ENCODE measurements around the gene TTPAL.
"Not testable (repeated sequence)": the region's sequence is repeated elsewhere in the genome, so short reads cannot be mapped to it uniquely, and the experiment has no call there.

Gene TTPAL

DNA sequence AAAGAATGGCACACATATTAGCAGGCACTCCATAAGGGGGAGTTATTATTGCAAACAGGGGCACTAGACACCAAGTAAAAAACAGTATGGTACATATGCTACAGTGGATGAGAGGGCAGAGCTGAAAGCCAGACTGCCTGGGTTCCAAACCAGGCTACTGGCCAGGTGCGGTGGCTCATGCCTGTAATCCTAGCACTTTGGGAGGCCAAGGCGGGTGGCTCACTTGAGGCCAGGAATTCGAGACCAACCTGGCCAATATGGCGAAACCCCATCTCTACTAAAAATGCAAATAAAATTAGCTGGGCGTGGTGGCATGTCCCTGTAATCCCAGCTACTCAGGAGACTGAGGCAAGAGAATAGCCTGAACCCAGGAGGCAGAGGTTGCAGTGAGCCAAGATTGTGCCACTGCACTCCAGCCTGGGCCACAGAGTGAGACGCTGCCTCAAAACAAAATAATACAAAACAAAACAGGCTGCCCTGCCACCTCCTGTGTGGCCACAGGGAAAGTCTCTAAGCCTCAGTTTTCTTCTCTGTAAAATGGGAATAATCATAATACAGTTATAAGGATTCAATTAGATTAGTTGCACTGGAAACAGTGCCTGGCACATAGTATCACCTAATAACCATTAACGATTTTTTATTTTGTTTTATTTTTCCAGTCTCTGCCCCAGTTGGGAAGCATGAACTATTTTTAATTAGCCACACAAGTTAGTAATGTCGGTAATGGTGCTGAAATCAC is 7.5 kb upstream of the TTPAL start:
- DNase-seq (ENCODE audit: low spot score), result no peak

DNA sequence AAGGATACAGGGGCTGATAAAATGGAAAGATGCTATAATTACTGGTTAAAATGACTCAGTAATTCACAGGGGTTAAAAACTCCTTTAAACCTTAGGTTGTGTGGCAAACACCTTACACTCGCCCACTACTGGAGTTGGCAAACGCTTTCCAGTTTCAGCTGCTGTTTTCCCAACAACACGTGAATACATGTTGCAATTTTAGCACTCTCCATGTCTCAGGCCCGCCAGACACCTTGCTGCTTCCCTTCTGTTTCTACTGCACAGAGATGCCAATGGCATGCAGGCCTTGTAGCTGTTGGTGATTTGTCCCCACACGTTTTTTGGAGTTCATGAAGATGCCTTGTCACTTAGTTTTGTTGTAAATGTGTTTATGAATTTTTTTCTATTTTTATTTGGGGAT is 5.3 kb upstream of the TTPAL start:
- DNase-seq (ENCODE audit: low spot score), result no peak

DNA sequence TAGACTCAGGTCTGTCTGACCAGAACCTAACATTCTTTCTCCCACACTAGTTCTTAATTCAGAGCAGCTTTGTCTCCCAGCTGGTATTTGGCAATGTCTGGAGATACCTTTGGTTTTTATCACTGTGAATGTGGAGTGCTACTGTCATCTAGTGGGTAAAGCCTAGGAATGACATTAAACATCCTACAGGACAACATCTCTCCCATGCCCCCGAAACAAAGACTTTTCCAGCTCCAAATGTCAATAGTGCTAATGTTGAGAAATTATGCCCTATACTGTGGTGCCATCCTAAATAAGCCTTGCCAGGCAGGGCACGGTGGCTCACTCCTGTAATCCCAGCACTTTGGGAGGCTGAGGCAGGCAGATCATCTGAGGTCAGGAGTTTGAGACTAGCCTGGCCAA is 4.2 kb upstream of the TTPAL start:
- DNase-seq (ENCODE audit: low spot score), result peak; percentile 27

DNA sequence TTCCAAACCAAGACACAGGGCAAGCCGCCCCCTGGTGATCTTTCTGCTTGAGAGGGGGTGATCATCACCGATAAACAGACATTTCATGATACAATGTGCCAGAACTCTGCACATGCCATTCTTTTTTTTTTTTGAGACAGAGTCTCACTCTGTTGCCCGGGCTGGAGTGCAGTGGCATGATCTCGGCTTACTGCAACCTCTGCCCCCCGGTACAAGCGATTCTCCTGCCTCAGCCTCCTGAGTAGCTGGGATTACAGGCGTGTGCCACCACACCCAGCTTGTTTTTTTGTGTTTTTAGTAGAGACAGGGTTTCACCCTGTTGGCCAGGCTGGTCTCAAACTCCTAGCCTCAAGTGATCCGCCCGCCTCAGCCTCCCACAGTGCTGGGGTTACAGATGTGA is 3.4 kb upstream of the TTPAL start:
- DNase-seq (ENCODE audit: low spot score), result not testable (repeated sequence)

DNA sequence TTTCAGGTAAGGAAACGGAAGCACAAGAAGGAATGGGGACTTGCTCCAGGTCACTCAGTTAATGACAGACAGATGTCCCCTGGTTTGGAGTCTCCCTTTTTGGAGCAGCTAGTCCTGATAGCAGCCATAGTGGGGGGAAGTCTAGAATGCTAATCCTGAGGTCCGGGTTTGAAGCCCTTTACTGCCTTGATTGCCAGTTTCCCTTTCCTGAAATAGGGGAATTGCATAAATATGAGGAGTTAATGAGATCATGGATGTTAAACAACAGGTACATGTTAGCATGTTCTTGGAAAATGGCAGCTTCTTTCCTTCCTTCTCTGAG is 341 bp upstream of the TTPAL start:
- no peak for DNase-seq (ENCODE audit: low spot score)

DNA sequence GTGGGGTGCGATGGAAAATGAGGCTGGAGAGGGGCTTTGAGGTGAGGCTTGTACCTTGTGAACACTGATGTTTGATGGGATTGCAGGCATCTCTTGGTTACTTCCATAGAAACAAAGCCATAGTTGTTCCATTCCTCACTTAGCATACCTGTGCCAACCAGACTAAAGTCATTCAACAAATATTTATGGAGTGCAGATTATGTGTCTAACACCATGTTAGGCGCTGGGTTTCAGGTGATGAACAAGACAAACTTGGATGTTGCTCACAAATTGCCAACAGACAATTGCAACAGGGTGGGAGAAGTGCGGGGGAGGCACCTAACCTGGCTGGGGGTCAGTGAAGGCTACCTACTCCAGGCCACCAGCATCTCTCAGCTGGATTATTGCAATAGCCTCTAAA is 1.5 kb downstream of the TTPAL start:
- no peak for DNase-seq (ENCODE audit: low spot score)

DNA sequence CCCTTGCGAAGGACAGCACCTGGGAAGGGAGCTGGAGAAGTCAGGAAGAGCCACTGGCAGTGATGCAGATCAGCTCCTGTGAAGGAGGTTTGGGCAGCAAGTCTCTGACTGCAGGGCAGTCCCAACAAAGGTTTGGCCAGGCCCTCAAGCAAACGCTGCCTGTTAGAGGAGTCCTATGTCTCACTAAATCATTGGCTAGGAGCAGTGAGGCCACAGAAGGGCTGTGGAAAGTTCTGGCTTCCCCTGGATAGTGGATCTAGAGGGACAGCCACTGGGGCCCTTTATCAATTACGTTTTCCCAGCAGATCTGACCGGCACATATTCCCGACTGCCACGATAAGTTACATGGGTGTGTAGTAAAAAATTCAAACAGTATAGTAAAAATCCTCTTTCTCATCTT is 2.5 kb downstream of the TTPAL start:
- no peak for DNase-seq (ENCODE audit: low spot score)

DNA sequence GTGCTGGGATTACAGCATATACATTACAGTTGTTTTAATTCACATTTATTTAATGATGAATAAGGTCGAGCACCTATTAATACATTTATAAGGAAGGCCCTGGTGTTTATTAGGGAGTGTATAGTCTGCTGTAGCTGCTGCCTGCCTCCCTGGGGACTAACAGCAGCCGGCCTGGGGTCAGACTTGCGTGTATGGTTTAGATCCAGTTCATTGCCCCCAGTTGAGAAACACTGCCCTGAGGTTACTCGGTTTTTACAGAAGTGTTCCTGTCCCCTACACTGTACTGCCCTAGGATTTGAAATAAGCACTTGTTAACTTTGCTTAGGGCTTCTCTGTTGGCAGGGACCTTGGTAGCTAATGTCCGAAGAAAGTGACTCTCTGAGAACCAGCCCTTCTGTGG is 4.0 kb downstream of the TTPAL start:
- DNase-seq (ENCODE audit: low spot score), result no peak

DNA sequence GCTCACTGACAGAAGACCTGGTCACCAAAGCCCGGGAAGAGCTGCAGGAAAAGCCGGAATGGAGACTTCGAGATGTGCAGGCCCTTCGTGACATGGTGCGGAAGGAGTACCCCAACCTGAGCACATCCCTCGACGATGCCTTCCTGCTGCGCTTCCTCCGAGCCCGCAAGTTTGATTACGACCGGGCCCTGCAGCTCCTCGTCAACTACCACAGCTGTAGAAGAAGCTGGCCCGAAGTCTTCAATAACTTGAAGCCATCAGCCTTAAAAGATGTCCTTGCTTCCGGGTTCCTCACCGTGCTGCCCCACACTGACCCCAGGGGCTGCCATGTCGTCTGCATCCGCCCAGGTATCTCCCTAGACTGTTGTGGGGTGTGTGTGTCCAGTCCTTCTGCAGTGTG is 4.4 kb downstream of the TTPAL start:
- no peak for DNase-seq (ENCODE audit: low spot score)

DNA sequence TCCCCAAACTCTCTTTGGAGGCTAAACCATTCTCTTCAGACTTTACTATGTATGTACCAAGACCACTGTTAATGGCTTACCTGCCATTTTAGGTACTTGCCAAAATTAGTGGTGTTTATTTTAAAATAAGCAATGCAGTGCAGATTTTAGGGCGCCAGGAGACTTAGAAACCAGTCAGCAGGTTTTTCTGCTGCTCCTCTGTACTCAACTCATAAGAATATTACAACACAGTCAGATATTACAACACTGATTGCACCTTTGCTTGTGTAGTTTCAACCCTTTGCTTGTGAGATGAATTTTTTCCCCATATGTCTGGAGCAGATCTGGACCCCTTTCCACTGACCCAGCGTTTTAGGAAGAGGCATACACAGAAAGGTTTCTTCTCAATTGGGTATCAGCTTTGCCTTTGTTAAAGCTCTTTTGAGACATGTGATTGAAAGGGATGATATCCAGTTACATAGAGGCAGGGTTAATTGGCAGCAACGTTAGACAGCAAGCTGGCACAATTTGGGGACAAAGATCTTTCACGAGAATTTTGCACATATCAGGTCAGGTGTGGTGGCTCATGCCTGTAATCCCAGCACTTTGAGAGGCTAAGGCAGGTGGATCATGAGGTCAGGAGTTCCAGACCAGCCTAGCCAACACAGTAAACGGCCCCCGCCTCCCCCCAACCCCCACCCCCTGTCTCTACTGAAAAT is 6.2 kb downstream of the TTPAL start:
- no peak for DNase-seq (ENCODE audit: low spot score)

DNA sequence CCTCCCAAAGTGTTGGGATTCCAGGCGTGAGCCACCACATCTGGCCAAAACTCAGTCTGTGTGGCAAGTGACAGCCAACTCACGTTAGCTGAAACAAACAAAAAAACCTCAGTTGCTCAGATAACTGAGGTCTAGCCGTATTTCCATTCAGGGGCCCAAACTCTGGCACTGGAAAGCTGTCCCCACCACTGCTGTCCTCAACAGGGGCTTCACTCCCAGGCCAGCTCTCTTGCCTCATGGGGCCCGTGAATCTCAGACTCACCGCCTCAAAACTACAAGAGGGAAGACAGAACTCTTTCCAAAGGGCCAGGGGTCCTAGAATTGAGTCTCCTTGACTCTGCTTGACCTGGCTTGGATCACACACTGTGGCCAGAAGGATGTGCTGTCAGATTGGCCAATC is 7.4 kb downstream of the TTPAL start:
- DNase-seq (ENCODE audit: low spot score), result no peak

DNA sequence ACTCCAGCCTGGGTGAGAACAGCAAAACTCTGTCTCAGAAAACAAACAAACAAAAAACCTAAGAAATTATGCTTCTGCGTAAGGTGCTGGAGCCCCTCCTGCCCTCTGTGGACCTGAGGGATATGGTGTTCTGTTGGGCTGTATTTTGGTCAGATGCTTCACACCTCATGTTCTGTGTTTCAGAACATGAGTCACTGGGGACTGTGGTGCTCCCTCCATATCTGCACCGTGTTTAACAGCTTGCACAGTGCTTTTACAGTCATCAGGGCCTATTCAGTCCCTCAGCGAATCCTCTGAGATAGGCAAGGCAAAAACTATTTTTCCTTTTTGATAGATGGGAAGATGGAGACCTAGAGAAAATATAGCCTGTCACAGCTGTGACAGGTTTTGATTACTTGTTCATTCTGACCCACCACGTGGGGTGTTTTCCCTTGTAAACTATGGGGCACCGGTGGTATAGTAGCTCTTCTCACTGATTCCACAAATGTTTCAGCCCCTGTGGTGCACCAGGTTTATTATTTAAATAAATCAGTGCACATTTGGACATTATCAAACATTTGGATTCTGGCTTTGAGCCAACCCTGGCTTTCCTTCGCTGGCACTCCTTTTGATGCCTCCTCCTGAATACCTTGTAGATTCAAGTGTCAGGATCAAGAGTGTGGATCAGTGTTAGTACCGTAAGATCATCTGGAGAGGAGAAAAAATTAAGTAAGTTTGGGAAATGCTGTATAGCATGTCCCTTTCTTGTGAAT is 9.6 kb downstream of the TTPAL start:
- no peak for DNase-seq (ENCODE audit: low spot score)

DNA sequence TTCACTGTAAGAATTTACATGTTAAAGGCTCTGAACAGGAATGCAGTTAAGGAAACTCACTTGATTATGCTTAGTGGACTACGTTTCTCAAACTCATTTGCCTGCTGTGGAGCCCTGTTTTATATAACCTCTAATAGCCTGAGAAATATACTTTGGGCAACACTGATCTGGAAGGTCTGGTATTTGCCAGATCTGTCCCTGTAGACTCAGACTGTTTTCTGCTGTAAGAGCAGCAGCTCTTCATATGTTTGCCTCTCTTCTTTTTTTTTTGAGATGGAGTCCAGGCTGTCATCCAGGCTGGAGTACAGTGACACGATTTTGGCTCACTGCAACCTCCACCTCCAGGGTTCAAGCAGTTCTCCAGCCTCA is 10.1 kb downstream of the TTPAL start:
- no peak for DNase-seq (ENCODE audit: low spot score)

DNA sequence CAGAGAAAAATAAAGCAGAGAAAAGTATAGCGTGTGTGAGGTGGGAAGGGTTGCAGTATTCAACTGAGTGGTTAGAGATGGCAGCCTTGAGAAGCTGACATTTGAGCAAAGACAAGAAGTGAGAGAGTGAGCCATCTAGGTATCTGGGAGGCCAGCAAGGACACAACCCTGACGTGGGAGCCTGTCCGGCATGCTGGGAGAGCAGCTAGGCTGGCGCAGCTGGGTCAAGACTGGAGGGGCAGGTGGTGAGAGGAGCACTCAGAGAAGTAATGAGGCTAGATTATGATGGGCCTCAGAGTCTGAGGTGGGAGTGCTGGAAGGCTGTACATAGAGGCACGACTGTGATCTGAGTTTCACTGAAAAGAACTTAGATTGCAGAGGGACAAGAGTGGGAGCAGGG is 12.9 kb downstream of the TTPAL start:
- DNase-seq (ENCODE audit: low spot score), result no peak

DNA sequence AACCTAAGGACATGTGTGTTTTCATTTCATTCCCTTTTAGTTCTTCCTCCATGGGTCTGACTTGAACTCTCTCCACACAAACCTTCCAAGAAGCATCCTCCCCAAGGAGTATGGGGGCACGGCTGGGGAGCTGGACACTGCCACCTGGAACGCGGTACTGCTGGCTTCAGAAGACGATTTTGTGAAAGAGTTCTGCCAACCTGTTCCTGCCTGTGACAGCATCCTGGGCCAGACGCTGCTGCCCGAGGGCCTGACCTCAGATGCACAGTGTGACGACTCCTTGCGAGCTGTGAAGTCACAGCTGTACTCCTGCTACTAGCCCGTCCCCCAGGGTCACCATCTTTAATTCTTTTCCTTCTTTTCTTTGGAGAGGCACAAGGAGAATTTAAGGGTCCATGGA is 13.5 kb downstream of the TTPAL start:
- DNase-seq (ENCODE audit: low spot score), result no peak

DNA sequence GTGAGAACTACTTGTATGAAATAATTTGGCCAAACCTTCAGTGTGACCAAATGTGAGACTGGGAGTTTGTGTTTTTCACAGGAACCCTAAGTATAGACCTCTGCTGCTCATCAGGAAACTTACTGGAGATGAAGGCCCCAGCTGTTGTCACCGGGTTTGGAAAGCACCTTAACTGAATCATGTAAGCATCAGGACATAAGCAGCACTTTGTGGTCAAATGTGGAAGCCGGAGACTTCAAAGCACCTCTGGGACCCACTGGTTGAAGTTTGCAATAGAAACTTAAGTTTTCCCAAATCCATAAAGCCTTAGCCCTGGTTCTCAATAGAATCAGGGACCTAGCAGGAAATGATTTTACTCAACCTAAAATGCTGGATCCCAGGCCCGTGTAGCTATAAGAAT is 14.3 kb downstream of the TTPAL start:
- no peak for DNase-seq (ENCODE audit: low spot score)

DNA sequence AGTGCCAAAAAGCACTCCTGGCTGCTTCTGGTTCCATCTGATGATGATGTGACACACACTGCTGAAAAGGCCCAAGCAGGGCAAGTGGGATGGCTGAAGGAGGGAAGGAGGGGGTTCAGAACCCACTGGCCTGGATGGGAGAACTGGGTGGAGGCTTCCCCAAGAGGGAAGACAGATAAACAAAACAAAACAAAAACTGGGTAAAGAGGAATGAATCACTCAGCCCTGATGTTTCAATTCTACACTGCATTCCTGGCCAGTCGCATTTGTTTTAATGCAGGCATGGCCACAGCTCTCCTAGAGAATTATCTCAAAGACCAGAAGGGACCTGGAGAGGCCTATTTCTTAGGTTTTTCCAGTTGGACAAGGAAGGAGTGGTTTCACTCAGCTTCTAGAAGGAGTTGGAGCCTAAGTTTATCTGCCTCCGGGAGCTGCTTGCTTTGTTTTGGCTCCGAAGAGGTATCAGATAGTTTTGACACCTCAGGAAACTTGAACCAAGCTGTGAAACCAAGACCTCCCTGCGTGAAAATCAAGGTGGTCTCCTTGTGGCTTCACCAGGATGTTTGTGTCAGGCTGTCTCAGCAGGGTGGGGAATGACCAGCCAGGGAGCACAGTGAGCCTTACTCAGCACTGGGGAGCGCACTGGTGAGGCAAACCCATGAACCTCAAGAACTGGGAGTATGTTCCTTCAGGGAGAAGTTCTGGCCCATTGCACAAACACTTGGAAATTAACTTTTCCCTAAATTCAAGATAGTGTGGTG is 16.1 kb downstream of the TTPAL start:
- DNase-seq (ENCODE audit: low spot score), result peak; percentile 62

DNA sequence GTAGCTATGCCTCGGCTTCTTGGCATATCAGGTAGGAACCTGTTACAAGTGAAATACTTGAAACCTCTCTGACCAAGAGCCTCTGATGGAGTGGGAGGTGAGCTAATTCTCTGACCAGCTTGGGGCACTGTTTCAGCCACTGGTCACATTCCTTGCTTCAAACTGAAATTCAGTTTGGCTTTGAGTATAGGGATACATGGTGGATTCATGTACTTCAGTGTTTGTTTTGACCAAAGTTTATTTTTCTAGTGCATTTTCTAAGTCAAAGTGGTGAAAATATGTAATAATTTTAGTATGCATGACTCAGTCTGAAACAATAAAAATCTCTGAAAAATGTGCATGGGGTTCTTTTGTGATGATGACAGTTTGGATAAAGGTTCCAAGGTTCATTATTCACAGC is 18.6 kb downstream of the TTPAL start:
- peak; percentile 20 for DNase-seq (ENCODE audit: low spot score)

DNA sequence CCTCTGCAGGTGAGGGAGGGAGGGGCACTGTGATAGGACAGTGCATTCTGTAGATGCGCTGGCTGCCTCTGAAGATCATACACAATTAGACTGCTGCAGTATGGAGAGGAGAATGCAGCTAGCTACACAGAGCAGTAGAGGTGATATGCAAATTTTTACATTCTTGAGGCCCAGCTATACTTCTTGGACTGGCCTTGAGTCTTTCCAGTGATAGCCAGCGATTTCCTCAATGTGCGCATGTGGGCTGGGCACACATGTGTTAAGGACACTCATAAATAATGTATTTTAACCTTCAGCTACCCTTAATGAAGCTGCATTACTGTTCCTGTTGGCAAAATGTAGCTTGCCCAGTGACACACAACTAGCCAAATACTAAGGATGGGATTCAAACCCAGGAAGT is 19.0 kb downstream of the TTPAL start:
- no peak for DNase-seq (ENCODE audit: low spot score)

DNA sequence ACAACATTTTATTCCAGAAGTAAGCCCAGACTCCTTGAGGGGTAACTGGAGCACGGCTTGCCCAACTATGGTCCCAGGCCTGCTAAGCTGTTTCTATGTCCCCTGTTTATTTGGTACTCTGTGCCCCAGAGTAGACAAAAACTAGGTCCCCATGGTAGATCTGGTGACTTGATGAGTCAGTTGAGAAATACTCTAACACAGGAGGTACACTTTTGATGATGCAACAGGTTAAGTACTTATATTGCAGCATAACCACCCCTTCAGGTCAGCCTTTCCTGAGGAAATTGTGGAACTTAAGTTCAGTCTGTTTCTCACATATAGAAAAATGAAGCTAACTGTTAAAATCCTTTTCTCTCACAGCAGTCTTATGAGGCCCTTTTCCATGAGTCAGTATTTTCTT is 19.6 kb downstream of the TTPAL start:
- no peak for DNase-seq (ENCODE audit: low spot score)

DNA sequence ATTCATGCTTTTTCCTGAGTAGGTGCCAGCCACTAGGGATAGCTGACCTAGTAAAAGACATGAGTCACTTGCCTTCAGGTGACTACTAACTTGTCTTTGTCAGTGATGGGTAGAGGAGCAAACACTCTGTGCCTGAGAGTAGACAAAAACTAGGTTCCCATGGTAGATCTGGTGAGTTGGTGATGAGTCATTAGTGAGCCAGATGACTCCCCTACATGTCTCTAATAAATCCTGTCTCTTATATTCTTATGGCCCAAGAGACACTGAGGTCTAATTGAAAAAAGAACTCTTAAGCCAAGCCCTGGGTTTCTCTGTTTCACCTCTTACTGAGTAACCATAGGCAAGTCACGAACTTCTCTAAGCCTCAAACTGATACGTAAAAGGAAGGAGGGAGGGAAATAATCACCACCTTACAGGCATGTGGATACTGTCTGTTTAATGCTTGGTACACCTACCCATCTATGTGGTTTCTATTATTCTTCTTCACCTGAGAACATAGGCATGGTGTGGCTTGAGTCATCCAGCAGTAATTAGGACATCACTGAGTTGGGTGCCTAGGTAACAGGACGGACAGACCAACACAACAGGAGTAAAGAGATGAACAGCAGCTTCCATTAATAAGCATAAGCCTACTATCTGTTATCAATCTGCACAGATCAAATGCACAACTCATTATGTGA is 20.3 kb downstream of the TTPAL start:
- DNase-seq (ENCODE audit: low spot score), result peak; percentile 47

DNA sequence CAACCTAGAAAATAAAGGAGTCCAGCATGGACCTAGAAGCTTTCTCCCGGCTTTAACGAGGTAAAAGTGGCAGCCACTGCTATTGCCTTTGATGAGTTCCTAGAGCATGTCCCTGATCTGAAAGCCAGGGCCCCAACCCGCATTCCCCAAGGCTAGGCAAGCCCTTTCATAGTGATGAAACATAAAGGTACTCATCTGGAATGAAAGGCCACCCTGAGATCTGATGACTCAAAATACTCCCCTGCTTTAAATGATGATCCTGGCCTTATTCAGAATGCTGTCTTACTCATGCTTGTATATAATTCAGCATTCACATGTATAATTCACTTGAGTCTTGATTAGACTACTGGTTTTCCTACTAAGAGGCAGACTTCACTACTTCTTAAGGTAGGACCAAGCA is 21.3 kb downstream of the TTPAL start:
- DNase-seq (ENCODE audit: low spot score), result peak; percentile 45
